HL-60 (cell line): Measurements from ENCODE around the gene CC2D1B.

ENCODE experiments used
- DNase-seq, 2 experiments: peaks; one replicate each; pipeline ENCODE4 v3.0.0-alpha.2; 2010 to 2020; ENCODE audit warnings: low read depth in 1 of 2, low spot score in 1 of 2
- H3K27ac ChIP-seq: fragments of 250-450 bp; sonication (Bioruptor Pico); replicated peaks from 2 replicates; pipeline ENCODE4 v1.5.1; 2020; ENCODE audit warnings: mild to moderate bottlenecking, moderate library complexity
- H3K27me3 ChIP-seq: fragments of 250-450 bp; sonication (Bioruptor Pico); 2 replicates; pipeline ENCODE4 v1.5.1; 2021; ENCODE audit warnings: mild to moderate bottlenecking, moderate library complexity; ENCODE audit not compliant: insufficient read depth, poor library complexity, severe bottlenecking
- H3K4me3 ChIP-seq: replicated peaks from 2 replicates; pipeline ENCODE4 v1.5.1; 2011; ENCODE audit warnings: mild to moderate bottlenecking, control low read depth, low read length; ENCODE audit not compliant: insufficient read depth
- GABPA ChIP-seq: IDR thresholded peaks from 2 replicates; pipeline ENCODE4 v1.6.1; 2012; ENCODE audit warnings: low read depth
- POLR2AphosphoS5 ChIP-seq: IDR thresholded peaks from 2 replicates; pipeline ENCODE4 v1.6.1; 2012; ENCODE audit warnings: low read depth
- SPI1 ChIP-seq: IDR thresholded peaks from 2 replicates; pipeline ENCODE4 v1.6.1; 2012; ENCODE audit warnings: low read depth, mild to moderate bottlenecking, borderline replicate concordance
- TF ChIP-seq, protein P1 (sequence below): IDR thresholded peaks from one replicate; pipeline ENCODE4 v1.5.1; 2011; ENCODE audit warnings: low read length, control low read depth, inconsistent platforms; ENCODE audit not compliant: insufficient read depth
- TF ChIP-seq, protein P2 (sequence below): IDR thresholded peaks from 2 replicates; pipeline ENCODE4 v1.6.1; 2012; ENCODE audit warnings: low read depth; ENCODE audit not compliant: insufficient replicate concordance

CC2D1B gene

DNA sequence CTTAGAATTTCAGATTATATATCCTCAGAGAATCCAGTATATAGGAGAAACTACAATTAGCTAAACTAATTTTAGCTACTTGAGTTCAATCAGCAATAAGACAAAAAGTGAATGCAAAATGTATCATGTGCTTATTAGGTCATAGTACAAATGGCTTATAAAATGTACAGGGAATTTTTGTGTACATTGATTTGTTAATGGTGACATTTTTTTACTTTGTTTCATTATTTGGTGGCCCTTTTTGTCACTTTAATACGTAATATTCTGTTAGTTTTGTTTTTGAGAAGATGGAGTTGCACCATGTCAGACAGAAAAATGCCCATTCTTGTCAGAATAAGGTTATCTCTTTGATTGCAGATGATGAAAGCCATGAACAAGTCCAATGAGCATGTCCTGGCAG lies 33.6 kb downstream of the CC2D1B start:
- TF ChIP-seq POLR2AphosphoS5 (no peak), GABPA (no peak), SPI1 (no peak)
- TF ChIP-seq, protein P1, sequence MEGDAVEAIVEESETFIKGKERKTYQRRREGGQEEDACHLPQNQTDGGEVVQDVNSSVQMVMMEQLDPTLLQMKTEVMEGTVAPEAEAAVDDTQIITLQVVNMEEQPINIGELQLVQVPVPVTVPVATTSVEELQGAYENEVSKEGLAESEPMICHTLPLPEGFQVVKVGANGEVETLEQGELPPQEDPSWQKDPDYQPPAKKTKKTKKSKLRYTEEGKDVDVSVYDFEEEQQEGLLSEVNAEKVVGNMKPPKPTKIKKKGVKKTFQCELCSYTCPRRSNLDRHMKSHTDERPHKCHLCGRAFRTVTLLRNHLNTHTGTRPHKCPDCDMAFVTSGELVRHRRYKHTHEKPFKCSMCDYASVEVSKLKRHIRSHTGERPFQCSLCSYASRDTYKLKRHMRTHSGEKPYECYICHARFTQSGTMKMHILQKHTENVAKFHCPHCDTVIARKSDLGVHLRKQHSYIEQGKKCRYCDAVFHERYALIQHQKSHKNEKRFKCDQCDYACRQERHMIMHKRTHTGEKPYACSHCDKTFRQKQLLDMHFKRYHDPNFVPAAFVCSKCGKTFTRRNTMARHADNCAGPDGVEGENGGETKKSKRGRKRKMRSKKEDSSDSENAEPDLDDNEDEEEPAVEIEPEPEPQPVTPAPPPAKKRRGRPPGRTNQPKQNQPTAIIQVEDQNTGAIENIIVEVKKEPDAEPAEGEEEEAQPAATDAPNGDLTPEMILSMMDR = no peak
- TF ChIP-seq, protein P2, sequence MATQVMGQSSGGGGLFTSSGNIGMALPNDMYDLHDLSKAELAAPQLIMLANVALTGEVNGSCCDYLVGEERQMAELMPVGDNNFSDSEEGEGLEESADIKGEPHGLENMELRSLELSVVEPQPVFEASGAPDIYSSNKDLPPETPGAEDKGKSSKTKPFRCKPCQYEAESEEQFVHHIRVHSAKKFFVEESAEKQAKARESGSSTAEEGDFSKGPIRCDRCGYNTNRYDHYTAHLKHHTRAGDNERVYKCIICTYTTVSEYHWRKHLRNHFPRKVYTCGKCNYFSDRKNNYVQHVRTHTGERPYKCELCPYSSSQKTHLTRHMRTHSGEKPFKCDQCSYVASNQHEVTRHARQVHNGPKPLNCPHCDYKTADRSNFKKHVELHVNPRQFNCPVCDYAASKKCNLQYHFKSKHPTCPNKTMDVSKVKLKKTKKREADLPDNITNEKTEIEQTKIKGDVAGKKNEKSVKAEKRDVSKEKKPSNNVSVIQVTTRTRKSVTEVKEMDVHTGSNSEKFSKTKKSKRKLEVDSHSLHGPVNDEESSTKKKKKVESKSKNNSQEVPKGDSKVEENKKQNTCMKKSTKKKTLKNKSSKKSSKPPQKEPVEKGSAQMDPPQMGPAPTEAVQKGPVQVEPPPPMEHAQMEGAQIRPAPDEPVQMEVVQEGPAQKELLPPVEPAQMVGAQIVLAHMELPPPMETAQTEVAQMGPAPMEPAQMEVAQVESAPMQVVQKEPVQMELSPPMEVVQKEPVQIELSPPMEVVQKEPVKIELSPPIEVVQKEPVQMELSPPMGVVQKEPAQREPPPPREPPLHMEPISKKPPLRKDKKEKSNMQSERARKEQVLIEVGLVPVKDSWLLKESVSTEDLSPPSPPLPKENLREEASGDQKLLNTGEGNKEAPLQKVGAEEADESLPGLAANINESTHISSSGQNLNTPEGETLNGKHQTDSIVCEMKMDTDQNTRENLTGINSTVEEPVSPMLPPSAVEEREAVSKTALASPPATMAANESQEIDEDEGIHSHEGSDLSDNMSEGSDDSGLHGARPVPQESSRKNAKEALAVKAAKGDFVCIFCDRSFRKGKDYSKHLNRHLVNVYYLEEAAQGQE = no peak
- H3K27me3 ChIP-seq = no peaks in the 10 kb centered on the region
- no peak overlapping the region for H3K27ac ChIP-seq
- H3K4me3 ChIP-seq = no peak overlapping the region
- DNase-seq = no peak

DNA sequence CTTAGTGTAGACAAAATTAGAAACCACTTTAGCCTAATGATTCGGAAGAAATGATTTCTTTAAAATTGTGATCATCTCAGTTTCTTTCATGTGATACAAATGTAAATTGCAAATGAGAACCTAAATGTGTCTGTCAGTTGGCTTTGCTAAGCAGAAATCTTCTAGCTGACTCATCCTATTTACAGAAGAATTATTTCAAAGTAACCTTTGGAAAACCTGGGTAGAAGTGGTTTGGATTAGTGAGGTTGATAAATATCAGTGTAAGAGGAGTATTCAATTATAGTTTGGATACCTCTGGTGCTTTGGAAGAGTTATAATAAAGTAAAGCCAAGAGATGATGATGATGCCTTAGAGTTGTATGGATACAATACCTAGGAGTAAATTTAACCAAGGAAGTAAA lies 37.4 kb downstream of the CC2D1B start:
- H3K27ac ChIP-seq = no peak overlapping the region
- H3K4me3 ChIP-seq = no peak overlapping the region
- no peak for DNase-seq
- H3K27me3 ChIP-seq = no peaks in the 10 kb centered on the region
- no peak for TF ChIP-seq POLR2AphosphoS5
- TF ChIP-seq, protein P1 = no peak
- TF ChIP-seq, protein P2 = no peak
- TF ChIP-seq GABPA = no peak
- no peak for TF ChIP-seq SPI1

GRCh38 chr1:52325786-52326185 lies 40.2 kb downstream of the CC2D1B start:
- TF ChIP-seq, protein P1 = no peak
- TF ChIP-seq POLR2AphosphoS5 (no peak), GABPA (no peak)
- Histone ChIP-seq H3K4me3 (no peak overlapping the region), H3K27me3 (no peaks in the 10 kb centered on the region), H3K27ac (no peak overlapping the region)
- no peak for DNase-seq

GRCh38 chr1:52323731-52324130 lies 42.3 kb downstream of the CC2D1B start:
- TF ChIP-seq GABPA = no peak
- no peak for TF ChIP-seq SPI1
- no peak for DNase-seq
- H3K27me3 ChIP-seq = no peaks in the 10 kb centered on the region
- H3K27ac ChIP-seq = no peak overlapping the region
- no peak overlapping the region for H3K4me3 ChIP-seq
